Effector CD8-positive, alpha-beta T cell (primary cell): ENCODE measurements around the gene EPB41L4A.
"Not testable (repeated sequence)": the region's sequence is repeated elsewhere in the genome, so short reads cannot be mapped to it uniquely, and the experiment has no call there.

ENCODE experiments used
- DNase-seq: peaks from one replicate; lab custom pipeline; 2025; lab: John Stamatoyannopoulos, UW

Gene EPB41L4A

GRCh38 chr5:112254303-112254702 is 164.8 kb downstream of the EPB41L4A start:
- no peak for DNase-seq

GRCh38 chr5:112253478-112254250 is 165.4 kb downstream of the EPB41L4A start:
- DNase-seq = no peak

- DNase-seq = no peak
These were observed 168.5 kb downstream of the EPB41L4A start for GRCh38 chr5:112250551-112250950.

GRCh38 chr5:112248623-112249022 is 170.5 kb downstream of the EPB41L4A start:
- DNase-seq = no peak

GRCh38 chr5:112247960-112248359 is 171.1 kb downstream of the EPB41L4A start:
- DNase-seq = no peak

- DNase-seq = no peak
These were observed 173.4 kb downstream of the EPB41L4A start for GRCh38 chr5:112245656-112246055.

GRCh38 chr5:112239996-112240395 is 179.1 kb downstream of the EPB41L4A start:
- DNase-seq = no peak

- no peak for DNase-seq
These were observed 180.6 kb downstream of the EPB41L4A start for GRCh38 chr5:112238473-112238872.

- no peak for DNase-seq
These were observed 181.6 kb downstream of the EPB41L4A start for GRCh38 chr5:112237456-112237855.

GRCh38 chr5:112234000-112234399 is 185.1 kb downstream of the EPB41L4A start:
- no peak for DNase-seq

GRCh38 chr5:112232667-112233066 is 186.4 kb downstream of the EPB41L4A start:
- DNase-seq = no peak

- DNase-seq = no peak
These were observed 188.5 kb downstream of the EPB41L4A start for GRCh38 chr5:112230606-112231005.

- DNase-seq = no peak
These were observed 190.4 kb downstream of the EPB41L4A start for GRCh38 chr5:112228667-112229066.

- no peak for DNase-seq
These were observed 191.0 kb downstream of the EPB41L4A start for GRCh38 chr5:112227911-112228631.

GRCh38 chr5:112226215-112226614 is 192.9 kb downstream of the EPB41L4A start:
- DNase-seq = no peak

- not testable (repeated sequence) for DNase-seq
These were observed 196.1 kb downstream of the EPB41L4A start for GRCh38 chr5:112222997-112223396.

GRCh38 chr5:112221128-112221527 is 197.9 kb downstream of the EPB41L4A start:
- no peak for DNase-seq

- DNase-seq = no peak
These were observed 200.1 kb downstream of the EPB41L4A start for GRCh38 chr5:112219000-112219399.

- DNase-seq = no peak
These were observed 201.1 kb downstream of the EPB41L4A start for GRCh38 chr5:112217843-112218579.

- no peak for DNase-seq
These were observed 202.9 kb downstream of the EPB41L4A start for GRCh38 chr5:112216140-112216539.

- DNase-seq = no peak
These were observed 208.6 kb downstream of the EPB41L4A start for GRCh38 chr5:112210430-112211005.
